ENCODE results near the gene CERT1.
"Not testable (repeated sequence)": the region's sequence is repeated elsewhere in the genome, so short reads cannot be mapped to it uniquely, and the experiment has no call there.

The CERT1 gene

DNA sequence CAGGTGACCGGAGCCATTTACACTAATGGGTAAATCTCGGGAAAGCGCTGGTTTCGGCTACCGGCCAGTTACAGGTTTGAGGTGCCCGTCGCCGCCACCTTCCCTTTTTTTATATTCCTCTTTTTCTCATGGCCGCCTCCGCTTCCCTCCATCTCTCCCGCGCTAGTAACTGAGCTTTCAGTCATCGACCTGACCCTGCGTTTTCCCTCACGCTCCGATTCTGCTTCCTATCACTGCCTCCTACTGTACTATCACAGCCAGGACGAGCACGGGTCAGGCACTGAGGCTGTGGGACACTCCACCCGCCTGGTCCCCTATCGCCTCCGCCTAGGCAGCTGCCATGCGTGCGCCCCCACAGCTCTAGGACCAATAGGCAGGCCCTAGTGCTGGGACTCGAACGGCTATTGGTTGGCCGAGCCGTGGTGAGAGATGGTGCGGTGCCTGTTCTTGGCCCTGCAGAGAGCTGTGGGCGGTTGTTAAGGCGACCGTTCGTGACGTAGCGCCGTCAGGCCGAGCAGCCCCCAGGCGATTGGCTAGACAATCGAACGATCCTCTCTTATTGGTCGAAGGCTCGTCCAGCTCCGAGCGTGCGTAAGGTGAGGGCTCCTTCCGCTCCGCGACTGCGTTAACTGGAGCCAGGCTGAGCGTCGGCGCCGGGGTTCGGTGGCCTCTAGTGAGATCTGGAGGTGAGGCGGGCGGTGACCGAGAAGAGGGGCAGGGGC is 174.7 kb downstream of the CERT1 start, which contains the start of gene HMGCR:
Gene HMGCR, plus strand, starts transcription at position 606 of the 722 bp plus-strand sequence. CDS start 5,386 bp downstream, outside the sequence.
- H3K27me3 ChIP-seq (ENCODE audit: low read depth), result no peaks in the 10 kb centered on the region
- H3K36me3 ChIP-seq (replicated peaks), result no peaks in the 10 kb centered on the region
- no peaks in the 10 kb centered on the region for H3K9me3 ChIP-seq
- DNase-seq (ENCODE audit: low spot score in 2 of 2), result peak; percentile 97 to 99
- H3K4me1 ChIP-seq, result peaks cover 24% of the 10 kb centered on the region
- peak within 1 kb of the TSS; percentile 81 for H3K4me3 ChIP-seq
- in situ Hi-C loops (cut with MboI; ENCODE audit: low sequenced_read_pairs), result loop anchor here (5.0 kb wide), 1 partner anchor 284 kb away; the partner anchor contains the start of gene GCNT4

- in situ Hi-C loops (cut with MboI; ENCODE audit: low sequenced_read_pairs), result loop anchor here (5.0 kb wide), 1 partner anchor 284 kb away; the partner anchor contains the start of gene GCNT4
- H3K4me3 ChIP-seq, result peak overlapping the region; percentile 81
Measured at GRCh38 chr5:75335952-75336614, 175.3 kb downstream of the CERT1 start.

GRCh38 chr5:75335486-75335885 is 175.9 kb downstream of the CERT1 start:
- no peak overlapping the region for H3K4me3 ChIP-seq
- H3K4me1 ChIP-seq, result peaks cover 23% of the 10 kb centered on the region
- DNase-seq (ENCODE audit: low spot score in 2 of 2), result no peak
- in situ Hi-C loops (cut with MboI; ENCODE audit: low sequenced_read_pairs), result loop anchor here (5.0 kb wide), 1 partner anchor 283 kb away; the partner anchor contains the start of gene GCNT4
- no peaks in the 10 kb centered on the region for H3K36me3 ChIP-seq (replicated peaks)
- no peaks in the 10 kb centered on the region for H3K9me3 ChIP-seq
- no peaks in the 10 kb centered on the region for H3K27me3 ChIP-seq (ENCODE audit: low read depth)

More at GRCh38 chr5:75335952-75336614, 175.3 kb downstream of the CERT1 start:
- Histone ChIP-seq H3K4me1 (peaks cover 24% of the 10 kb centered on the region), H3K36me3 (replicated peaks) (no peaks in the 10 kb centered on the region), H3K9me3 (no peaks in the 10 kb centered on the region), H3K27me3 (ENCODE audit: low read depth) (no peaks in the 10 kb centered on the region)
- DNase-seq (ENCODE audit: low spot score in 2 of 2), result peak; percentile 68 to 84

DNA sequence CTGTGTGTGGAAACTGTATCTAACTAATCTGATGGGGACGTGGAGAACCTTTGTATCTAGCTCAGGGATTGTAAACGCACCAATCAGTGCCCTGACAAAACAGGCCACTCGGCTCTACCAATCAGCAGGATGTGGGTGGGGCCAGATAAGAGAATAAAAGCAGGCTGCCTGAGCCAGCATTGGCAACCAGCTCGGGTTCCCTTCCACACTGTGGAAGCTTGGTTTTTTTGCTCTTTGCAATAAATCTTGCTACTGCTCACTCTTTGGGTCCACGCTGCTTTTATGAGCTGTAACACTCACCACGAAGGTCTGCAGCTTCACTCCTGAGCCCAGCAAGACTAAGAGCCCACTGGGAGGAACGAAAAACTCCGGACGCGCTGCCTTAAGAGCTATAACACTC is 177.0 kb downstream of the CERT1 start:
- DNase-seq (ENCODE audit: low spot score in 2 of 2); in situ Hi-C loops (cut with MboI; ENCODE audit: low sequenced_read_pairs); H3K36me3 ChIP-seq (replicated peaks); H3K4me3 ChIP-seq; H3K27me3 ChIP-seq (ENCODE audit: low read depth); H3K9me3 ChIP-seq: not testable (repeated sequence)
- H3K4me1 ChIP-seq, result peaks cover 14% of the 10 kb centered on the region

DNA sequence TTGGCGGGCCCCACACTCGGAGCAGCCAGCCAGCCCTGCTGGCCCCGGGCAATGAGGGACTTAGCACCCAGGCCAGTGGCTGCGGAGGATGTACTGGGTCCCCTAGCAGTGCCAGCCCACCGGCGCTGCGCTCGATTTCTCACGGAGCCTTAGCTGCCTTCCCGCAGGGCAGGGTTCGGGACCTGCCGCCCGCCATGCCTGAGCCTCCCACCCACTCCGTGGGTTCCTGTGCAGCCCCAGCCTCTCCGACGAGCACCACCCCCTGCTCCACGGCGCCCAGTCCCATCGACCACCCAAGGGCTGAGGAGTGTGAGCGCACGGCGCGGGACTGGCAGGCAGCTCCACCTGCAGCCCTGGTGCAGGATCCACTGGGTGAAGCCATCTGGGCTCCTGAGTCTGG is 177.7 kb downstream of the CERT1 start:
- peaks cover 14% of the 10 kb centered on the region for H3K4me1 ChIP-seq

GRCh38 chr5:75331095-75332090 is 180.0 kb downstream of the CERT1 start:
- in situ Hi-C loops (cut with MboI; ENCODE audit: low sequenced_read_pairs), result no loop called here
- Histone ChIP-seq H3K27me3 (ENCODE audit: low read depth) (no peaks in the 10 kb centered on the region), H3K4me1 (peaks cover 14% of the 10 kb centered on the region), H3K9me3 (no peaks in the 10 kb centered on the region), H3K4me3 (no peak overlapping the region), H3K36me3 (replicated peaks) (no peaks in the 10 kb centered on the region)
- DNase-seq (ENCODE audit: low spot score in 2 of 2), result no peak

More for the DNA sequence above, 177.7 kb downstream of the CERT1 start:
- in situ Hi-C loops (cut with MboI; ENCODE audit: low sequenced_read_pairs); H3K27me3 ChIP-seq (ENCODE audit: low read depth); H3K9me3 ChIP-seq; DNase-seq (ENCODE audit: low spot score in 2 of 2); H3K36me3 ChIP-seq (replicated peaks); H3K4me3 ChIP-seq: not testable (repeated sequence)

DNA sequence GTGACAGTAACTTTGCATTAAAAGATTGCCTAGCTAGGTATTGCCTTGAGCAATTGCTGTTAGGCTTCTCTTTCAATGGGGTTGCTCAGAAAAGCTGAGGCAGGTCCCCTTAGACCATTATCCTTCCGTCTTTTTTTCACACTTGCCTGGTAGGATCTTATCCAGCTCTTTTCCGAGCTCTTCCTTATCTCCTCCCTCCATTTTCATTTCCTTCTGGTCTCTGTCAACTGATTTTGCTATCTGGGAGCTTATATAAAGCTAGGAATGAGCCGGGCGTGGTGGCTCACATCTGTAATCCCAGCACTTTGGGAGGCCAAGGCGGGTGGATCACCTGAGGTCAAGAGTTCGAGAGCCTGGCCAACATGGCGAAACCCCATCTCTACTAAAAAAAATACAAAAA is 181.0 kb downstream of the CERT1 start:
- in situ Hi-C loops (cut with MboI; ENCODE audit: low sequenced_read_pairs), result no loop called here
- no peaks in the 10 kb centered on the region for H3K9me3 ChIP-seq
- DNase-seq (ENCODE audit: low spot score in 2 of 2), result no peak
- H3K27me3 ChIP-seq (ENCODE audit: low read depth), result no peaks in the 10 kb centered on the region
- H3K4me3 ChIP-seq, result no peak overlapping the region
- H3K4me1 ChIP-seq, result peaks cover 7% of the 10 kb centered on the region
- H3K36me3 ChIP-seq (replicated peaks), result no peaks in the 10 kb centered on the region
